Left lung (tissue), 10 donors: Measurements from ENCODE around the gene LMX1B. TPM values are rescaled to one million over a fixed set of nuclear protein-coding genes. Genes with fewer than 3 reads are reported as not detected.

Experiments used
- ATAC-seq: fragments of 200-7000 bp; cut with Tn5 transposase; one replicate; pipeline ENCODE4 v1.9.1; 2020; ENCODE audit warnings: moderate library complexity
- DNase-seq, 4 donors: peaks; one replicate each; pipeline ENCODE4 v3.0.0-alpha.2; 2013 to 2020
- H3K27ac ChIP-seq, 2 donors: fragments of 200-600 bp; sonication (generic) in 1 of 2; one replicate each; pipeline versions ENCODE4 v1.5.0 to v1.8.0; 2020 to 2021
- H3K27me3 ChIP-seq, 2 donors: fragments of 200-600 bp; sonication (generic) in 1 of 2; one replicate each; pipeline versions ENCODE4 v1.5.0 to v1.8.0; 2020 to 2021
- H3K36me3 ChIP-seq, 2 donors: fragments of 200-600 bp; sonication (generic) in 1 of 2; one replicate each; pipeline versions ENCODE4 v1.5.0 to v1.8.0; 2020 to 2021
- H3K4me1 ChIP-seq, 2 donors: fragments of 200-600 bp; one replicate each; pipeline ENCODE4 v1.8.0; 2021
- H3K4me3 ChIP-seq, 2 donors: fragments of 200-600 bp; sonication (generic) in 1 of 2; one replicate each; pipeline versions ENCODE4 v1.5.0 to v1.8.0; 2020 to 2021; ENCODE audit warnings: mild to moderate bottlenecking in 1 of 2
- H3K9me3 ChIP-seq, 2 donors: fragments of 200-600 bp; sonication (generic) in 1 of 2; one replicate each; pipeline versions ENCODE4 v1.5.0 to v1.8.0; 2020 to 2021
- CTCF ChIP-seq, 2 donors: fragments of 200-600 bp; sonication (generic) in 1 of 2; IDR thresholded peaks; one replicate each; pipeline versions ENCODE4 v1.5.0 to v1.8.0; 2021; ENCODE audit warnings: antibody characterized with exemption in 2 of 2
- intact Hi-C, 2 donors: fragments of 100-400 bp; cut with DNase I; formaldehyde crosslinking; loops; one replicate each; pipeline versions ENCODE4 v1.11.2 to v1.14.2; 2022
- polyA plus RNA-seq, 6 donors: library from polyadenylated mRNA; unstranded; fragments of 120-200 nt; gene quantifications; one replicate each; pipeline ENCODE4 v1.2.1, GENCODE V29; 2013; ENCODE audit not compliant: insufficient read length in 6 of 6
- total RNA-seq, 2 donors: library from RNA; stranded (reverse); fragmentation: NEBNext Ultra II Directional; extraction: Animal tissue kit (Norgen Biotek cat#: 25700); gene quantifications; one replicate each; pipeline ENCODE4 v1.2.1, GENCODE V29; 2021
- donor health status: DM: no; HTN: yes; CAD: no.
- donor health status: DM: no; HTN: no; CAD: no.

LMX1B gene
- total and polyA plus RNA-seq, 8 donors: 0.05 to 0.31 (median 0.20) TPM; not detected in 1

- H3K27me3 ChIP-seq: peaks cover 92 to 97% of the 10 kb centered on the region in 2 donors
Observed at GRCh38 chr9:126615791-126616447, 2.2 kb downstream of the LMX1B start.

DNA sequence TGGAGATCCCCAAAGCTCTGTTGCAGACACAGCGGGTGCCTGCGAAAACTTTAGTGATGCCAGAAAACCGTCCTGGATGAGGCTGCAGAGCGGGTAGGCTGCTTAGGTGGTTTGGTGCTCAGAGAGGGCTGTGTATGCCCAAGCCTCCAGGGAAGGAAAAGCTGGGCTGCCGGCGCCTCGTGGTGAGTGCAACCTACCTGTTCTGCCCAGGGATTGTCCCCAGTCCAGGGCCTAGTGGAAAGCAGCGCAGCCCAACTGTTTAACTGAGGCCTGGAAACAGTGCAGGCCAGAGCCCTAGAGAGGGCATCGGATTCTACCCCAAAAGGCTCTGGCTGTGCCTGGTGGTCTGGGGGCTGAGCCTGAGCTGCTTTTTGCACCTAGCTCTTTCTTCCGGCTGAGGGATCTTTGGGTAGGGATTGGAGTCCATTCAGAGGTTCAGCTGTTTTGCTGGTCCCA is 2.8 kb downstream of the LMX1B start:
- Histone ChIP-seq H3K9me3 (no peaks in the 10 kb centered on the region), H3K4me1 (peaks cover 5 to 42% of the 10 kb centered on the region in 2 donors), H3K27ac (no peak overlapping the region), H3K4me3 (no peak overlapping the region), H3K27me3 (peaks cover 91 to 97% of the 10 kb centered on the region in 2 donors), H3K36me3 (no peaks in the 10 kb centered on the region)
- ATAC-seq: no peak
- DNase-seq: peak in 1 of 4 donors; percentile 48
- TF ChIP-seq CTCF (IDR thresholded peaks at IDR 0.05): no peak
- intact Hi-C loops: loop anchor here in 1 of 2 donors (10.0 kb wide), 1 partner anchor 168 kb away; no protein-coding TSS in a partner anchor

More at GRCh38 chr9:126615791-126616447, 2.2 kb downstream of the LMX1B start:
- Histone ChIP-seq H3K27ac (no peak overlapping the region), H3K4me3 (no peak overlapping the region), H3K4me1 (peaks cover 5 to 47% of the 10 kb centered on the region in 2 donors), H3K36me3 (no peaks in the 10 kb centered on the region), H3K9me3 (no peaks in the 10 kb centered on the region)
- TF ChIP-seq CTCF (IDR thresholded peaks at IDR 0.05): no peak
- ATAC-seq (no peak), DNase-seq (no peak)
- intact Hi-C loops: loop anchor here in 1 of 2 donors (10.0 kb wide), 1 partner anchor 169 kb away; no protein-coding TSS in a partner anchor

- DNase-seq (no peak), ATAC-seq (no peak)
- Histone ChIP-seq H3K9me3 (no peaks in the 10 kb centered on the region), H3K4me3 (no peak overlapping the region), H3K36me3 (no peaks in the 10 kb centered on the region), H3K27ac (no peak overlapping the region), H3K4me1 (peaks cover 2 to 35% of the 10 kb centered on the region in 2 donors), H3K27me3 (peaks cover 91 to 97% of the 10 kb centered on the region in 2 donors)
- no peak for TF ChIP-seq CTCF (IDR thresholded peaks at IDR 0.05)
- intact Hi-C loops: loop anchor here in 1 of 2 donors (10.0 kb wide), 1 partner anchor 168 kb away; no protein-coding TSS in a partner anchor
Observed at GRCh38 chr9:126617003-126617822, 3.5 kb downstream of the LMX1B start.

GRCh38 chr9:126617823-126618165 is 4.1 kb downstream of the LMX1B start:
- no peak overlapping the region for H3K4me3 ChIP-seq
- no peaks in the 10 kb centered on the region for H3K9me3 ChIP-seq
- TF ChIP-seq CTCF (IDR thresholded peaks at IDR 0.05): no peak
- DNase-seq (peak in 1 of 4 donors; percentile 15), ATAC-seq (no peak)
- peaks cover 0 to 29% of the 10 kb centered on the region in 2 donors for H3K4me1 ChIP-seq
- intact Hi-C loops: loop anchor here in 1 of 2 donors (10.0 kb wide), 1 partner anchor 167 kb away; no protein-coding TSS in a partner anchor
- peaks cover 91 to 97% of the 10 kb centered on the region in 2 donors for H3K27me3 ChIP-seq
- no peak overlapping the region for H3K27ac ChIP-seq
- no peaks in the 10 kb centered on the region for H3K36me3 ChIP-seq

- Histone ChIP-seq H3K27ac (no peak overlapping the region), H3K27me3 (peaks cover 91 to 97% of the 10 kb centered on the region in 2 donors), H3K36me3 (no peaks in the 10 kb centered on the region), H3K4me3 (no peak overlapping the region), H3K9me3 (no peaks in the 10 kb centered on the region), H3K4me1 (peaks cover 0 to 25% of the 10 kb centered on the region in 2 donors)
- TF ChIP-seq CTCF (IDR thresholded peaks at IDR 0.05): no peak
- no peak for ATAC-seq
- DNase-seq: no peak
- intact Hi-C loops: loop anchor here in 1 of 2 donors (10.0 kb wide), 1 partner anchor 167 kb away; no protein-coding TSS in a partner anchor
Observed at GRCh38 chr9:126618190-126618584, 4.5 kb downstream of the LMX1B start.
